B cell (primary cell): ENCODE data around the gene OR4D2. TPM values are rescaled to one million over a fixed set of nuclear protein-coding genes. Genes with fewer than 3 reads are reported as not detected.
"Not testable (repeated sequence)": the region's sequence is repeated elsewhere in the genome, so short reads cannot be mapped to it uniquely, and the experiment has no call there.

Experiments used
- ATAC-seq: fragments of 200-7000 bp; cut with Tn5 transposase; one replicate; pipeline ENCODE4 v1.10.0; 2021; ENCODE audit warnings: low read depth, mild to moderate bottlenecking, moderate number of reproducible peaks, moderate library complexity
- CTCF ChIA-PET: fragments of 350-600 bp; sonication (Branson Sonifier 250); formaldehyde crosslinking; loops from one replicate; lab custom pipeline; 2021; ENCODE audit warnings: antibody characterized with exemption, inconsistent platforms; lab: Charles Lee
- POLR2A ChIA-PET: fragments of 350-600 bp; sonication (Branson Sonifier 250); formaldehyde crosslinking; loops from one replicate; lab custom pipeline; 2021; ENCODE audit warnings: antibody characterized with exemption; lab: Charles Lee
- DNase-seq: peaks from one replicate; pipeline ENCODE4 v3.0.0; 2013
- H2AFZ ChIP-seq: 2 replicates; pipeline ENCODE4 v1.6.1; 2012; ENCODE audit warnings: mild to moderate bottlenecking, low read depth, low read length; ENCODE audit not compliant: insufficient read depth, poor library complexity, severe bottlenecking
- H3K27ac ChIP-seq, 2 donors: 1 replicate in 1 of 2; 2 replicates in 1 of 2; pipeline ENCODE4 v1.5.1; 2012 to 2013; ENCODE audit warnings: low read length in 2 of 2, mild to moderate bottlenecking in 2 of 2, moderate library complexity in 1 of 2
- H3K27me3 ChIP-seq, 4 experiments: fragments of 200-600 bp in 1 of 4; sonication (generic) in 1 of 4; replicated peaks in 1 of 4; 1 replicate in 2 of 4; 2 replicates in 2 of 4; pipeline versions ENCODE4 v1.6.1 to v1.7.0; 2013 to 2016; ENCODE audit warnings: low read length in 3 of 4, mild to moderate bottlenecking in 2 of 4, mixed read lengths in 1 of 4, moderate library complexity in 1 of 4; ENCODE audit not compliant: insufficient read depth in 4 of 4, control insufficient read depth in 3 of 4; ENCODE audit errors: control extremely low read depth in 1 of 4
- H3K36me3 ChIP-seq, 2 experiments: replicated peaks in 1 of 2; 1 replicate in 1 of 2; 2 replicates in 1 of 2; pipeline versions ENCODE4 v1.6.1 to v1.7.1; 2013; ENCODE audit warnings: low read length in 1 of 2; ENCODE audit not compliant: insufficient read depth in 2 of 2, control insufficient read depth in 1 of 2; ENCODE audit errors: control extremely low read depth in 1 of 2, extremely low read depth in 1 of 2
- H3K4me1 ChIP-seq, 2 donors: fragments of 200-600 bp in 1 of 2; sonication (generic) in 1 of 2; 1 replicate in 1 of 2; 2 replicates in 1 of 2; pipeline versions ENCODE4 v1.5.1 to v1.6.1; 2013 to 2017; ENCODE audit warnings: low read length in 2 of 2; ENCODE audit not compliant: control insufficient read depth in 2 of 2, insufficient read depth in 2 of 2
- H3K4me2 ChIP-seq: replicated peaks from 2 replicates; pipeline ENCODE3; 2012; ENCODE audit warnings: mild to moderate bottlenecking, low read depth, low read length; ENCODE audit not compliant: poor library complexity, severe bottlenecking
- H3K4me3 ChIP-seq, 5 experiments: fragments of 200-600 bp in 1 of 5; sonication (generic) in 1 of 5; 1 replicate in 3 of 5; 2 replicates in 2 of 5; pipeline versions ENCODE4 v1.5.1 to v1.7.0; 2011 to 2016; ENCODE audit warnings: low read length in 4 of 5, mild to moderate bottlenecking in 4 of 5, low read depth in 2 of 5, control low read depth in 1 of 5, moderate library complexity in 1 of 5; ENCODE audit not compliant: insufficient read depth in 1 of 5; ENCODE audit errors: control extremely low read depth in 1 of 5, extremely low read depth in 1 of 5
- H3K79me2 ChIP-seq: fragments of 200-600 bp; sonication (generic); one replicate; pipeline ENCODE4 v1.6.0; 2016; ENCODE audit warnings: low read length; ENCODE audit not compliant: control insufficient read depth, insufficient read depth
- H3K9ac ChIP-seq: fragments of 200-600 bp; sonication (generic); 2 replicates; pipeline ENCODE4 v1.6.1; 2017; ENCODE audit warnings: mild to moderate bottlenecking, low read length, moderate library complexity
- H3K9me3 ChIP-seq, 3 donors: one replicate each; pipeline versions ENCODE4 v1.6.1 to v1.7.1; 2013; ENCODE audit warnings: low read length in 2 of 3; ENCODE audit not compliant: control insufficient read depth in 2 of 3, insufficient read depth in 1 of 3; ENCODE audit errors: control extremely low read depth in 1 of 3
- H4K20me1 ChIP-seq: 2 replicates; pipeline ENCODE4 v1.6.0; 2012; ENCODE audit warnings: mild to moderate bottlenecking, low read length; ENCODE audit not compliant: insufficient read depth, control insufficient read depth, poor library complexity, severe bottlenecking
- H3K27ac Mint-ChIP-seq: one replicate; pipeline ENCODE4 v1.8.0; 2021; ENCODE audit warnings: mixed read lengths
- H3K27me3 Mint-ChIP-seq: one replicate; pipeline ENCODE4 v1.8.0; 2021; ENCODE audit warnings: mixed read lengths
- H3K4me1 Mint-ChIP-seq: one replicate; pipeline ENCODE4 v1.8.0; 2021; ENCODE audit warnings: mixed read lengths
- H3K4me3 Mint-ChIP-seq: one replicate; pipeline ENCODE4 v1.8.0; 2021; ENCODE audit warnings: mixed read lengths
- H3K9me3 Mint-ChIP-seq: one replicate; pipeline ENCODE4 v1.8.0; 2022; ENCODE audit warnings: mixed read lengths; ENCODE audit not compliant: insufficient read depth
- EZH2 ChIP-seq: IDR thresholded peaks from 2 replicates; pipeline ENCODE4 v1.6.1; 2012; ENCODE audit warnings: borderline replicate concordance, low read depth, mild to moderate bottlenecking, moderate library complexity, low read length; ENCODE audit not compliant: insufficient read depth, poor library complexity, severe bottlenecking
- WGBS: methylation state at CpG from one replicate; pipeline ENCODE4 v1.1.5; 2013; ENCODE audit warnings: missing lambda C conversion rate; ENCODE audit not compliant: insufficient coverage; 5-methylcytosine and 5-hydroxymethylcytosine counted together
- intact Hi-C: fragments of 100-400 bp; cut with micrococcal nuclease; formaldehyde crosslinking; loops from one replicate; pipeline ENCODE4 v1.10.0; 2022
- polyA plus RNA-seq: library from polyadenylated mRNA; depleted of rRNA; stranded (reverse); fragments of >200 nt; gene quantifications from 2 replicates; pipeline ENCODE4 v1.2.3, GENCODE V29; 2012
- total RNA-seq, 2 donors: library from RNA; stranded (reverse); fragments of 120-200 nt in 1 of 2; gene quantifications; 1 replicate in 1 of 2; 2 replicates in 1 of 2; pipeline versions ENCODE4 v1.2.3 to v1.2.4, GENCODE V29; 2013 to 2022
- TF ChIP-seq, protein P1 (sequence below): fragments of 200-600 bp; IDR thresholded peaks from one replicate; pipeline ENCODE4 v1.8.0; 2022; ENCODE audit warnings: antibody characterized with exemption, mild to moderate bottlenecking

Gene OR4D2
- total and polyA plus RNA-seq, 2 donors (not counting 1 experiment from before 2014, with no cell fraction given), result not detected

DNA sequence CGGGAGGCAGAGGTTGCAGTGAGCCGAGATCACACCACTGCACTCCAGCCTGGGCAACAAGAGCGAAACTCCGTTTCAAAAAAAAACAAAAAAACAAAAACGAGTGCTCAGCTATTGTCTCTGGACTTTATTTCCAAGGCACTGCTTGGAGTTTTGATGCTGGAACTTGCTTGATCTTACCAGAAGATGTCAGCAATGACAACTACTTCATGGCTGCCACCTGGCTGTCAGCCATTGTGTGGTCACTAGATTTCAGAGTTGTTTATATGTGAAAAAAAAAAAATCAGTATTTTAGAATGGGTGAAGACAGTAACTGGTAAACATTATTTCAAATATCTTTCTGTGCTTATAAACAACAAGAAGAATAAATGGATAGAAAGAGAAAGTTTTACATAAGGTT lies 44.9 kb upstream of the OR4D2 start:
- ChIA-PET CTCF (interaction anchor here (0.7 kb wide), 1 partner anchor 272 kb away, joined by 4 read pairs; no protein-coding TSS in a partner anchor), POLR2A (no interaction called here)
- Histone ChIP-seq H3K4me2 (no peak overlapping the region), H4K20me1 (no peaks in the 10 kb centered on the region), H2AFZ (no peak overlapping the region), H3K4me1 (no peaks in the 10 kb centered on the region), H3K79me2 (no peaks in the 10 kb centered on the region), H3K27ac (no peak overlapping the region), H3K36me3 (no peaks in the 10 kb centered on the region), H3K9me3 (no peaks in the 10 kb centered on the region), H3K4me3 (no peak overlapping the region), H3K9ac (no peak overlapping the region), H3K27me3 (peaks cover 0 to 14% (median 7%) of the 10 kb centered on the region in 4 experiments)
- DNase-seq (peak; percentile 14), ATAC-seq (no peak)
- H3K4me1 Mint-ChIP-seq, result no peaks in the 10 kb centered on the region
- H3K9me3 Mint-ChIP-seq, result no peaks in the 10 kb centered on the region
- H3K27ac Mint-ChIP-seq, result no peak overlapping the region
- WGBS, result 55% methylated on average over 3 of the region's 5 CpGs
- intact Hi-C loops, result no loop called here
- peaks cover 40% of the 10 kb centered on the region for H3K27me3 Mint-ChIP-seq
- no peak for TF ChIP-seq EZH2
- TF ChIP-seq, protein P1, sequence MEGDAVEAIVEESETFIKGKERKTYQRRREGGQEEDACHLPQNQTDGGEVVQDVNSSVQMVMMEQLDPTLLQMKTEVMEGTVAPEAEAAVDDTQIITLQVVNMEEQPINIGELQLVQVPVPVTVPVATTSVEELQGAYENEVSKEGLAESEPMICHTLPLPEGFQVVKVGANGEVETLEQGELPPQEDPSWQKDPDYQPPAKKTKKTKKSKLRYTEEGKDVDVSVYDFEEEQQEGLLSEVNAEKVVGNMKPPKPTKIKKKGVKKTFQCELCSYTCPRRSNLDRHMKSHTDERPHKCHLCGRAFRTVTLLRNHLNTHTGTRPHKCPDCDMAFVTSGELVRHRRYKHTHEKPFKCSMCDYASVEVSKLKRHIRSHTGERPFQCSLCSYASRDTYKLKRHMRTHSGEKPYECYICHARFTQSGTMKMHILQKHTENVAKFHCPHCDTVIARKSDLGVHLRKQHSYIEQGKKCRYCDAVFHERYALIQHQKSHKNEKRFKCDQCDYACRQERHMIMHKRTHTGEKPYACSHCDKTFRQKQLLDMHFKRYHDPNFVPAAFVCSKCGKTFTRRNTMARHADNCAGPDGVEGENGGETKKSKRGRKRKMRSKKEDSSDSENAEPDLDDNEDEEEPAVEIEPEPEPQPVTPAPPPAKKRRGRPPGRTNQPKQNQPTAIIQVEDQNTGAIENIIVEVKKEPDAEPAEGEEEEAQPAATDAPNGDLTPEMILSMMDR, result no peak
- H3K4me3 Mint-ChIP-seq, result no peak overlapping the region

DNA sequence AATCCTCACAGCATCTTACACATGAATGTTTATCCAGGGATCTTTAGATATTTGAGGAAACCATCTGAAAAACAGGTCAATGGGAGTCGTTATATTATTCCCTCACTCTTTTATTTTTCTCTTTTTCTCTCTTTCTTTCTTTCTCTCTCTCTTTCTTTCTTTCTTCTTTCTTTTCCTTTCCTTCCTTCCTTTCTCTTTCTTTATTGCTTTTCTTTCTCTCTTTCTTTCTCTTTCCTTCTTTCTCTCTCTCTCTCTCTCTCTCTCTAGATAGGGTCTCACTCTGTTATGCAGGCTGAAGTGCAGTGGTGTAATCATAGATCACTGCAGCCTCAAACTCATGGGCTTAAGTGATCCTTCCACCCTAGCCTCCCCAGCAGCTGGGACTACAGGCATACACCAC lies 38.9 kb upstream of the OR4D2 start:
- Histone ChIP-seq H4K20me1 (no peaks in the 10 kb centered on the region), H3K4me1 (no peaks in the 10 kb centered on the region), H2AFZ (no peak overlapping the region), H3K9me3 (no peaks in the 10 kb centered on the region), H3K27me3 (peaks cover 0 to 15% (median 13%) of the 10 kb centered on the region in 4 experiments), H3K4me2 (no peak overlapping the region), H3K4me3 (no peak overlapping the region), H3K9ac (no peak overlapping the region), H3K79me2 (no peaks in the 10 kb centered on the region), H3K27ac (no peak overlapping the region), H3K36me3 (no peaks in the 10 kb centered on the region)
- ChIA-PET POLR2A (no interaction called here), CTCF (no interaction called here)
- TF ChIP-seq EZH2, result no peak
- TF ChIP-seq, protein P1, result no peak
- DNase-seq, result no peak
- no peaks in the 10 kb centered on the region for H3K9me3 Mint-ChIP-seq
- no peaks in the 10 kb centered on the region for H3K4me1 Mint-ChIP-seq
- no peak overlapping the region for H3K4me3 Mint-ChIP-seq
- intact Hi-C loops, result no loop called here
- peaks cover 35% of the 10 kb centered on the region for H3K27me3 Mint-ChIP-seq
- no CpG with 5 or more reads among the region's 1 CpG for WGBS
- H3K27ac Mint-ChIP-seq, result no peak overlapping the region
- ATAC-seq, result no peak

DNA sequence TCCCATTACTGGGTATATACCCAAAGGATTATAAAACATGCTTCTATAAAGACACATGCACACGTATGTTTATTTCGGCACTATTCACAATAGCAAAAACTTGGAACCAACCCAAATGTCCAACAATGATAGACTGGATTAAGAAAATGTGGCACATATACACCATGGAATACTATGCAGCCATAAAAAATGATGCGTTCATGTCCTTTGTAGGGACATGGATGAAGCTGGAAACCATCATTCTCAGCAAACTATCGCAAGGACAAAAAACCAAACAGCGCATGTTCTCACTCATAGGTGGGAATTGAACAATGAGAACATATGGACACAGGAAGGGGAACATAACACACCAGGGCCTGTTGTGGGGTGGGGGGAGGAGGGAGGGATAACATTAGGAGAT lies 34.1 kb upstream of the OR4D2 start:
- H3K36me3 ChIP-seq, H3K79me2 ChIP-seq, H3K4me2 ChIP-seq, POLR2A ChIA-PET, H2AFZ ChIP-seq, intact Hi-C loops, H3K9ac ChIP-seq, H4K20me1 ChIP-seq, H3K27ac Mint-ChIP-seq, CTCF ChIA-PET, H3K4me3 Mint-ChIP-seq, H3K4me1 Mint-ChIP-seq, DNase-seq, ATAC-seq, H3K27ac ChIP-seq, H3K4me1 ChIP-seq, H3K4me3 ChIP-seq, H3K9me3 Mint-ChIP-seq: not testable (repeated sequence)
- Histone ChIP-seq H3K9me3 (peaks cover 0 to 14% (median 7%) of the 10 kb centered on the region in 3 donors), H3K27me3 (peaks cover 0 to 40% (median 15%) of the 10 kb centered on the region in 4 experiments)
- peaks cover 56% of the 10 kb centered on the region for H3K27me3 Mint-ChIP-seq
- no CpG with 5 or more reads among the region's 5 CpGs for WGBS
